ENCODE measurements around the gene AGFG2.

The AGFG2 gene

DNA sequence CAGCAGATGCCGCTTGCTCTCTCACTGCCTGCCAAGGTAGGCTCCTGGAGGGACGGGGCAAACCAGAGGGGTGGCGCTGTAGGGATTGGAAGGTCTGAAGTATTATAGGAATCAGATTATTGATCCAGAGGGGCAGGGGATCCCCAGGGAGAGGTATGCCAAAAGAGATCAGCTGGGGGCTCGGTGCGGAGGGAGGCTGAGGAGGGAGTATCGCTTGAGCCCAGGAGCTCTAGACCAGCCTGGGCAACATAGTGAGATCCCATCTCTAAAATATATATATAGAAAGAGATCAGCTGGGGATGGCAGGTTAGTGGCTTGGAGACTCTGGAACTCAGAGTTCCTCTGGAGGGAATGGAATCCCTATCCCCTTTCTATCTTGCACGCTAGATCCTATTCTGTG lies 56.2 kb downstream of the AGFG2 start:
- no peak overlapping the region for H3K27ac ChIP-seq
- TF ChIP-seq, protein P1, sequence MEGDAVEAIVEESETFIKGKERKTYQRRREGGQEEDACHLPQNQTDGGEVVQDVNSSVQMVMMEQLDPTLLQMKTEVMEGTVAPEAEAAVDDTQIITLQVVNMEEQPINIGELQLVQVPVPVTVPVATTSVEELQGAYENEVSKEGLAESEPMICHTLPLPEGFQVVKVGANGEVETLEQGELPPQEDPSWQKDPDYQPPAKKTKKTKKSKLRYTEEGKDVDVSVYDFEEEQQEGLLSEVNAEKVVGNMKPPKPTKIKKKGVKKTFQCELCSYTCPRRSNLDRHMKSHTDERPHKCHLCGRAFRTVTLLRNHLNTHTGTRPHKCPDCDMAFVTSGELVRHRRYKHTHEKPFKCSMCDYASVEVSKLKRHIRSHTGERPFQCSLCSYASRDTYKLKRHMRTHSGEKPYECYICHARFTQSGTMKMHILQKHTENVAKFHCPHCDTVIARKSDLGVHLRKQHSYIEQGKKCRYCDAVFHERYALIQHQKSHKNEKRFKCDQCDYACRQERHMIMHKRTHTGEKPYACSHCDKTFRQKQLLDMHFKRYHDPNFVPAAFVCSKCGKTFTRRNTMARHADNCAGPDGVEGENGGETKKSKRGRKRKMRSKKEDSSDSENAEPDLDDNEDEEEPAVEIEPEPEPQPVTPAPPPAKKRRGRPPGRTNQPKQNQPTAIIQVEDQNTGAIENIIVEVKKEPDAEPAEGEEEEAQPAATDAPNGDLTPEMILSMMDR (IDR thresholded peaks at IDR 0.05) = no peak
- DNase-seq (ENCODE audit: low spot score) = no peak
- no peak overlapping the region for H3K4me3 ChIP-seq

DNA sequence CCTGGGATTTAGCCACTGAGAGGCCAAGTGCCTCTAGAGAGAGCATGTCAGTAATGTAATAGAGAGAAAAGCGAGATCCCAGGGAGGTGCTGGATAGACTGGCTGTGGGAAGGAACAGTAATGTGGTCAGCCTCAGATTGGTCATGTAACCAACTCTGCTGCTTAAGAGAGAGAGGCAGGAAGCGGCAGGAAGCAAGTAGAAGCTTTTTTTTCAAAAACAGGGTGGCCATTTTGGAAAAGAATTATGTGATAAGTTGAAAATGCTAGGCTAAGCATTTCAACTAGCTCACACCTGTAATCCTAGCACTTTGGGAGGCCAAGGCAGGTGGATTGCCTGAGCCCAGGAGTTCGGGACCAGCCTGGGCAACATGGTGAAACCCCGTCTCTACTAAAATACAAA lies 59.4 kb downstream of the AGFG2 start:
- H3K4me3 ChIP-seq = no peak overlapping the region
- TF ChIP-seq, protein P1 (IDR thresholded peaks at IDR 0.05) = no peak
- DNase-seq (ENCODE audit: low spot score) = no peak
- no peak overlapping the region for H3K27ac ChIP-seq

DNA sequence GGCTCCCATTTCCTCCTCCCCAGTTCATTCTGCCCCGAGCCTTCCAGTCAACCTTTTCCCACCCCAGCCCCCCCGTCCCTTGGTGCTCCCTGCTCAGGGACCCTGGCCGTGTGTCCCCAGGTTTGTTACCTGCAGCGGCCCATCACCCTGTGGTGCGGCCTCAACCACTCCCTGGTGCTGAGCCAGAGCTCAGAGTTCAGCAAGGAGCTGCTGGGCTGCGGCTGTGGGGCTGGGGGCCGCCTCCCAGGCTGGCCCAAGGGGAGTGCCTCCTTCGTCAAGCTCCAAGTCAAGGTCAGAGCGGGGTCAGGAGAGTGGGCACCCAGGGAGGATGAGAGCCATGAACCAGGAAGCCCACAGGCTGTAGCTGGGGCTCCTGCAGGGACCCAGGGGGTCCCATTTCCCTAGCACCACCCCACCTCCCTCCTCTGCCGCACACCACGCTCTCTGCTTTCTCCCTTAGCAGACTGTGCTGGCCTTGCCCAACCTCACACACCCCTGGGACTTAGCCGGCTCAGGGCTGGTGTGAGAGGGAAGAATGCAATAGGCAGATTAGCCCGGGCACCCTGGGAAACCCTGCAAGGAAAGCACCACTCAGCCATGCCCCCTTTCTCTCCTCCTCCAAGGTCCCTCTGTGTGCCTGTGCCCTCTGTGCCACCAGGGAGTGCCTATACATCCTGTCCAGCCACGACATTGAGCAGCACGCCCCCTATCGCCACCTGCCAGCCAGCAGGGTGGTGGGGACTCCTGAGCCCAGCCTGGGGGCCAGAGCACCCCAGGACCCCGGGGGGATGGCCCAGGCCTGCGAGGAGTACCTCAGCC lies 61.1 kb downstream of the AGFG2 start:
- H3K4me3 ChIP-seq = no peak overlapping the region
- no peak for DNase-seq (ENCODE audit: low spot score)
- no peak overlapping the region for H3K27ac ChIP-seq
- TF ChIP-seq, protein P1 (IDR thresholded peaks at IDR 0.05) = no peak

DNA sequence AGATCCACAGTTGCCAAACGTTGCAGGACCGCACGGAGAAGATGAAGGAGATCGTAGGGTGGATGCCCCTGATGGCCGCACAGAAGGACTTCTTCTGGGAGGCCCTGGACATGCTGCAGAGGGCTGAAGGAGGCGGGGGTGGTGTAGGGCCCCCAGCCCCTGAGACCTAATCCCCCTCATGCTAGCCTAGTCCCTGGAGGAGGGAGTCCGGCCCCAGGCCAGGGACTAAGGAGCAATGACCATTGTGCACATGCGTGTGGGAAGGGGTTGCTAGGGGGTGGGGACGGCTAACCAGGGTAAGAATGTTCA lies 61.7 kb downstream of the AGFG2 start:
- no peak for DNase-seq (ENCODE audit: low spot score)
- TF ChIP-seq, protein P1 (IDR thresholded peaks at IDR 0.05) = no peak
- Histone ChIP-seq H3K4me3 (no peak overlapping the region), H3K27ac (no peak overlapping the region)

DNA sequence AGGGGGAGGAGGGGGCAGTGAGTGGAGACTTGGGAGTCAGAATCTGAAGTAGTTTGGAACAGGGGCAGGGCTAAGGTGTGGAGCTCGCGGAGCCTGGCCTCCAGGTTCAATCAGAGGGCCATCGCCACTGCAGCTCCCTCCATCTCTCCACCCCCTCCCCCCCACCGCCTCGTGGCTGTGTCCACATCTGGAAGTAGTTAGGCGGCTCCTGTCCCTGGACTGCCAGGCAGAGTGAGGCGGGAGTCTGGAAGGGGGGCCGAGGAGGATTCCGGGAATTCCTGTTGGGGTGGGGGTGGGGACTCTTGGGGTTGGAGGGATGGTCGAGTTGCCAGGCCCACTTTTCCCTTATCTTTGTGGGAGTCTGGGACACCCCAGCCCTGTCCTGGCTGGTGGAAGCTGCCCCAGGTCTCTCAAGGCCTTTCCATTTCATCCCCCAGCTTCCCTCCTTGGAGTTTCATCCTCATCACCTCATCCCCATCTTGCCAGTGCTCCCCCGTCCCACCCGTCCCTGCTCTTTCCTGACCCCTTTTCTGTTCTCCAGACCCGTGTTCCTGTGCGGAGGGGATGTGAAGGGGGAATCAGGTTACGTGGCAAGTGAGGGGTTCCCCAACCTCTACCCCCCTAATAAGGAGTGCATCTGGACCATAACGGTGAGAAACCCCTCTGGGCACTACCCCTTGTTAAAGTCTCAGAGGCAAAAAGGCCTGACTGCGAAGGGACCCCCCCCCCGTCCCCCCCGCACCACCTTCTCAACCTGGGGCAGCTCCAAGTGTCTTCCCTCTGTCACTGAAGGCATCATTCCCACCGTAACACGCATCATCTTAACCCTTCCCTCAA lies 64.1 kb downstream of the AGFG2 start:
- H3K4me3 ChIP-seq = peak overlapping the region; percentile 79
- peak overlapping the region; percentile 57 to 89 for H3K27ac ChIP-seq
- TF ChIP-seq, protein P1 (IDR thresholded peaks at IDR 0.05) = no peak
- DNase-seq (ENCODE audit: low spot score) = peak; percentile 87

DNA sequence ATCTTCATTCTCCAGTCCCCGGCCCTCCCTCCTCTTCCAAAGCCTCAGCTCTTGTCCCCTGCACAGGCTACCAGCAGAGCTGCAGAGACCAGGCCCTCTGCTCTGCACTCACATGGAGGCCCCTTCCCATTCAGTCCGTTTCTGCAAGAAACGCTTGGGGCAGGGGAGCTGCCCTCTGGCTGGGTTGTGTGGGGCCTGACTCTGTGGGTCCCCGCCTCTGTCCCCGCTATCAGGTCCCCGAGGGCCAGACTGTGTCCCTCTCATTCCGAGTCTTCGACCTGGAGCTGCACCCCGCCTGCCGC lies 64.7 kb downstream of the AGFG2 start:
- DNase-seq (ENCODE audit: low spot score) = no peak
- Histone ChIP-seq H3K4me3 (peak overlapping the region; percentile 79), H3K27ac (peak overlapping the region; percentile 57 to 89)
- TF ChIP-seq, protein P1 (IDR thresholded peaks at IDR 0.05) = no peak

All from coronary artery (tissue), 2 donors.